T-helper 1 cell (primary cell): ENCODE results near the gene ARMC7.
"Not testable (repeated sequence)": the region's sequence is repeated elsewhere in the genome, so short reads cannot be mapped to it uniquely, and the experiment has no call there.

Source experiments
- DNase-seq, 5 donors: peaks; one replicate each; pipeline ENCODE4 v3.0.0-alpha.2; 2012 to 2020
- total RNA-seq, 4 donors: gene quantifications; one replicate each; lab custom pipeline; 2026; lab: John Stamatoyannopoulos, UW

The ARMC7 gene
- 3.8 to 9.1 (median 6.4) reads per million in 4 donors for total RNA-seq

DNA sequence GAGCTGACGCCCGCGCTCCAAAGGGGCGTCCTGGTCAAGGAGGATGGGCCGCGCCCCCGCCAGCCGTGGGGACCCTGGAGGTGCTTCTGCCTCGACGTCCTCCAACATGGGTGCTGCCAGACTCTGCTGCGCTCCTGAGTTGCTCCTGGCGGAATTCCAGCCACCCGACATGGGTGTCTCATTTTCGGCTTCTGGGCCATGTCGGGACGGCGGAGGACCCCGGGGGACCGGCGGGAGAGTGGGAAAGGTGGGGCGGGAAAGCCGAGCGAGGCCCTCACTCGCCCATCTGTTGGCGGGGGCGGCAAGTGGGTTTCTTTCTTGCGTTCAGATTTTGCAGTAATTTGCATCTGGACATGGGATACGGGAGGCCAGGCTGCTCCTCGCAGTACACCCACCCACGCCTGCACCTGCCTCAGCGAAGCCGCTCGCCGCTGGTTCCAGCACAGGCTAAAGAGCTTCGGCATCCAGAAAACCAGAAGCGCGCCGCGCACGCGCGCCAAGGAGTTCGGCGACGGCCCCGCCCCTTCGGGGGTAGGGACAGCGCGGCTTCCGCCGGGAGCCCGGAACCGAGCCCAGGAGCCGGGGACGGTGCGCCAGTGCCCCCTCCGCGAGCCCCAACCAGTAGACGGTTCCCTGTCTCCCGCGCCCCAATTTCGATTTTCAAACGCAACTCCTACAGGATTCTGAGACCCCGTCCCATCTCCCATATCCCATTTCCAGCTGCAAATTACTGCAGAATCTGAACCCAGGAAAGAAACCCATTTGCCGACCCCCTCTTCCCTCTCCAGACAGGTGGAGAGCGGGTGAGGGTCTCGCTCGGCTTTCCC is at the start of gene ARMC7:
TSS of gene ARMC7 (plus strand) at position 563 of the 827 bp plus-strand sequence. CDS start 320 bp downstream, outside the sequence.
- peak; percentile 82 to 89 (median 85) for DNase-seq

DNA sequence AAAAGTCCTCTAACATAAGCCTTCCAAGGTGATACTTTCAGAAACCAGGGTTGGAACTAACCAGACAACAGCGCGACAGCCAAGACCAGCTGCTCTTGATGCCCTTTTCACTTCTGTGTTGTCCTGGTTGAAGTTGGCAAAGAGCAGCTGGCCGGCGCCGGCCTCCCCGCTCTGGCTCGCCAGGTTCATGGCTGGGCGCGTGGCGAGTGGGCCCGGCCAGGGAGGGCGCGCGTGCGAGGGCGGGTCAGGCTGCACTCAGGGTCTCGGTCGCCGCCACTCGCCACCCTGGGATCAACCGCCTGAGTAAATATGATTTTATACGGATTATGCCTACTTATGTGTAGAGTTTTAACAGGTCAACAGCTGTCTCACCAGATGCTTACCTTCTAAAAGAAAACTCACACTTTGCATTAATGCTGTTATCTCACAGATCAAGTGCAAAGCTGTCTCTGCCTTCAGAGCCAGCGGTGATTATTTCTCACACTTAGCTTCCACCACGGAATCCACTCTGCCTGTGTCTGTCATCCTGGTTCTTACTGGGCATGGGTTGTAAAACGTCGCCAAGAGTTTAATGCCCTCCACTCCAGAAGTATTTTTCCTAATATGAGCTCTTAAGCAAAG is 49.2 kb upstream of the ARMC7 start:
- no peak for DNase-seq

GRCh38 chr17:75061055-75061438 is 48.7 kb upstream of the ARMC7 start:
- no peak for DNase-seq

GRCh38 chr17:75061618-75062017 is 48.2 kb upstream of the ARMC7 start:
- no peak for DNase-seq

- DNase-seq, result no peak
Observed at GRCh38 chr17:75063201-75063600, 46.6 kb upstream of the ARMC7 start.

DNA sequence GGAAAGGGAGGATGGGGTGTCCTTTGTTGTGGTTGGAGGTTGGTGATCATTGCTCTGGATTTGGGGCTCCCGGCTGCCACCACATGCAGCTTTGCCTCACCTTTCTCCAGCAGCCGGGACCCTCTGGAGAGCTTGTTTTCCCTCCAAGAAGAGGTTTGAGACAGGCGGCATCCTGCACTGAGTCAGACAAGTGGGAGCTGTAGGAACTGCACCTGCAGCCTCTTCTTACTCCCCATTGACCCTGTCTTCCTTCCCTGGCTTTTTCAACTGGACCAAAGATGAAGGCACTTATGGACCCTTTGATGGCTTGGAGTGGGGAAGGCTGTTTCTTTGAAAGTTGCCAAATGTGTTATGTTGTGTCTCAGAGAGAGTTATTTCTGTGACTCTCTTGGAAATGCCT is 46.1 kb upstream of the ARMC7 start:
- no peak for DNase-seq

DNA sequence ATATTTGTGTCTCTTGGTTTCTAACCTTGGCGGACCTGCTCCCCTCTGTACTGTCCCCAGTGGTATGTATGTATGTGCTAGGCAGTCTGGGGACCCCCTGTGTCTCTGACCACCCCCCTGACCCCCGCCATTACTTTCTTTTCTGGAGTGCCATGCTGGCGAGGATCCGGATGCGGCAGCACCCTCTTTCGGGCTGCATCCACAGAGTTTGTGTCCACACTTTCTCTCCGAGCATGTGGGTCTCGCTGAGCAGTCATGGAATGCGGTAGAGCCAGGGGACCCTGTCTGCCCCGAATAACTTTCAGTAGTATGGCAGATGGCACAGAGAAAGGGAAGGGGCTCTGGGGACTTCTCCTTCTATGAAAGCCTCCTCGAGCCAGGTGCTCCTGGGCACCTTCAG is 45.7 kb upstream of the ARMC7 start:
- no peak for DNase-seq

- no peak for DNase-seq
Observed at GRCh38 chr17:75064460-75064859, 45.3 kb upstream of the ARMC7 start.

- DNase-seq, result no peak
Observed at GRCh38 chr17:75064867-75065561, 44.8 kb upstream of the ARMC7 start.

- peak in 1 of 5 donors; percentile 39 for DNase-seq
Observed at GRCh38 chr17:75065562-75066151, 44.1 kb upstream of the ARMC7 start.

DNA sequence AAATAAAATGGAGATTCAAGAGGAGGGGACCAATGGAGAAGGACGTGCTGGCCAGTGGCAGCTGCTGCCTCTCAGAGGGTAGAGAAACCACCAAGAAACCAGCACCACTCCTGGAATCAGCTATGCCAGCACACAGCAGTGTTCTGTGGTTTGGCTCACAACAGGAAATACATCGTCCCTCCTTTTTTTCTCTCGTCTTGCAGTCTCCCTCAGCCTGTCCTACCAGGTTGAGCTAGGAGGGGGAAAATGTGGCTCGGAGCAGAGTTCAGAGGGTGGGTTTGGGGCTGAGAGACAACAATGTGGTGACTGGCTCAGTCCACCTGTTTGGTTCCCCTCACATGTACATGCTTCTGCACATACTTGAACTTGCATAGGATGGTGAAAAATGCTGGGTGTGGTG is 41.9 kb upstream of the ARMC7 start:
- peak in 1 of 5 donors; percentile 77 for DNase-seq

- DNase-seq, result no peak
Observed at GRCh38 chr17:75068750-75069149, 41.0 kb upstream of the ARMC7 start.

DNA sequence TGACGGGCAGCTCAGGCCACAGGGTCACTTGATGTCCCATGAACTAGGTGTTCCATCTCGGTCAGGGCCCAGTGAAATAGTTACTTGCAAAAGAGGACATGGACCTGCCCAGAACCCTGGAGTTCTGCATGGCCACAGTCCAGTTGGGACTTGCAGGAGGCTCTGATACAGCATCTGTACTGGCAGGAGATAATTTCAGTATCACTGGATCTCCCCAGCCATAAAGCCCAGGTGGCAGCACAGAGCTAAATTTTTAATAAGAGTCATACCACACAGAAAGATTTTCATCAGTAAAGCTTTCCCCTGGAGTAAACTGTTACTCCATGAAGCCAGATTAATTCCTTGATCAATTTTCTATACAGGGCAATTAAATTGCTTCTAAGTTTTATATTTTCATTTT is 40.0 kb upstream of the ARMC7 start:
- DNase-seq, result no peak

GRCh38 chr17:75071478-75072271 is 38.1 kb upstream of the ARMC7 start:
- DNase-seq, result not testable (repeated sequence)

GRCh38 chr17:75072909-75073308 is 36.9 kb upstream of the ARMC7 start:
- DNase-seq, result not testable (repeated sequence)

DNA sequence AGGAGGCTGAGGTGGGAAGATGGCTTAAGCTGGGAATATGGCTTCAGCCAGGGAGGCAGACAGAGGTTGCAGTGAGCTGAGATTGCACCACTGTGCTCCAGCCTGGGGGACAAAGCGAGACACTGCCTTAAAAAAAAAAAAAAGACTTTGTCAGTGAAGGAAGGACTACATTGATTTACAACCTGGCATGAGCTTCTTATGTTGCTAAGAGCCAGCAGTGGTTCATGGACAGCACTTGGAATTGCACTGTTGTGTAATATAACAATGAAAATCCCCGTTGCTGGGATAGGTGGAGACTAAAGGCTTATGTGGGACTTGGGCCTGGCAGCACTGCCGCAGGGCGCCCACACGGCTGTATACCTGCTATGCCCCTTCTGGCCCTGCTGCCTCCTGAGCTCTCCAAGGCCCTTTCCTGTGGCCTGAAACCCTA is 36.1 kb upstream of the ARMC7 start:
- DNase-seq, result no peak

- no peak for DNase-seq
Observed at GRCh38 chr17:75074532-75074931, 35.2 kb upstream of the ARMC7 start.

DNA sequence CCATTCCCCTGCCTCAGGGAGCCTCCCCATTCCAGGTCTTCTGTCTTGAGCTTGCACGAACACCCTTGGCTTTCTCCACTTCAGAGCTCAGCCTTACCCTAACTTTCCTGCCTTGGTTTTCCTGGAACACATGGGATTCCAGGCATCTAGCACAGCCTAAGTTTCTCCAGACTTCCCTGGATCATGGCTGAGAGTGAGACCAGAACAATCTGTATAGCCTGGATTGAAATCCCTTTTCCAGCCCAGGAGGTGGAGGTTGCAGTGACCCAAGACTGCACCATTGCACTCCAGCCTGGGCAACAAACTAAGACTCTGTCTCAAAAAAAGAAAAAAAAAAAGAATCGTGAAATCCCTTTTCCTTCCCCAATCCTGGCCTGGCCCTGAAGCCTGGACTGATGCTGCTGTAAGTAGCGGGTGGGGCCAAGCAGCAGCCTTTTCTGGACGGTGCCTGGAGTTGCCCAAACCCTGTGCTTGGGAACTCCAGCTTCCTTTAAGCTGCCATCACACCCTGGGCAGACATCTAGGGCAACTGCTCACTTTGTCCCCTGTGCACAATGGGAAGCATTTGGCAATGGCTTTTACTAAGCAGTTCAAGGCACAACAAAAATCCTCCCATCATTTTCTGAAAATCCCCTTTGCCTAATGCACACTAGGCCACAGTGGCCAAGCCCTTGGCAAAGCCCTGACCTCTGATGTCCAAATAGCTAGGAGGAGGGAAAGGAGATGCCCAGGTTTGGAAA is 34.0 kb upstream of the ARMC7 start:
- DNase-seq, result no peak

DNA sequence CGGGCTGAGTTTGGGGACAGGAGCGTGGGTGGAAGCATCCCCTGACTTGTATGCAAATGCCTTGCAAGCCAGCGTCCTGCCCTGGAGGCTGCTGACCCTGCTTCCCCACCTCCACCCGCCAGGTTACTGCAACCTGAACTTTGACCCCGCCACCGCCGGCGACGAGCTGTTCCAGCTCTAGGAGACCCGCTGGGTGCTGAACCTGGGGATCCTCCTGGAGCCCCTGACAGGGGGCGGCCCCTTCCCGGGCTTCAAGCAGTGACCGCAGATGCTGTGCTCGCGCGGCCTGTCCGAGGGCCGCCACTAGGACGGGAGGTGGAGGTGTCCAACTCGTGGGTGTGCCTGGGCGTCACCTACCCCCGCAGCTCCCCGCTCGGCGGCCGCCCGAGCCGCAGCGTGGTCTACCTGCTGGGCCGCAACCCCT is 32.7 kb upstream of the ARMC7 start:
- DNase-seq, result no peak

GRCh38 chr17:75077496-75078283 is 32.1 kb upstream of the ARMC7 start:
- DNase-seq, result peak in 2 of 5 donors; percentile 36 to 76
